GM12878 (cell line): ENCODE measurements around the gene HSD17B2. TPM values are rescaled to one million over a fixed set of nuclear protein-coding genes. Genes with fewer than 3 reads are reported as not detected.

ENCODE experiments used
- ATAC-seq: fragments of 200-7000 bp; cut with Tn5 transposase; 3 replicates; pipeline ENCODE4 v1.9.1; 2020; ENCODE audit warnings: mild to moderate bottlenecking, moderate library complexity
- BruUV-seq: library from RNA; stranded (reverse); fragments of 400-500 nt; replicated peaks from 2 replicates; lab custom pipeline; 2021; lab: Mats Ljungman, UMichigan
- CTCF ChIA-PET: fragments of 300-600 bp; sonication (Branson Sonifier 250); formaldehyde crosslinking; extraction: SDS; loops from one replicate; lab custom pipeline; 2021; ENCODE audit warnings: inconsistent platforms; lab: Yijun Ruan, JAX
- POLR2A ChIA-PET: fragments of 350-600 bp; formaldehyde crosslinking; extraction: SDS; loops from one replicate; lab custom pipeline; 2021; ENCODE audit warnings: inconsistent platforms; lab: Charles Lee
- RAD21 ChIA-PET: fragments of 300-600 bp; sonication (Branson Sonifier 250); formaldehyde crosslinking; loops from one replicate; lab custom pipeline; 2023; ENCODE audit warnings: antibody characterized with exemption; ENCODE audit not compliant: unreplicated experiment; lab: Charles Lee
- SMC1A ChIA-PET: fragments of 300-600 bp; sonication (Branson Sonifier 250); formaldehyde crosslinking; loops from one replicate; lab custom pipeline; 2023; ENCODE audit not compliant: unreplicated experiment, uncharacterized antibody; lab: Charles Lee
- DNase-seq: peaks from one replicate; pipeline ENCODE4 v3.0.0-alpha.2; 2011; ENCODE audit warnings: low read depth, low spot score
- FAIRE-seq: peaks from 3 replicates; lab custom pipeline; 2011; peaks lifted over from hg19 to GRCh38; lab: Jason Lieb, UNC
- H2AFZ ChIP-seq: 2 replicates; pipeline ENCODE4 v1.6.0; 2011; ENCODE audit warnings: low read depth, low read length, control low read depth; ENCODE audit not compliant: control insufficient read depth
- H3K27ac ChIP-seq: 2 replicates; pipeline ENCODE4 v1.5.1; 2011; ENCODE audit warnings: control low read depth; ENCODE audit not compliant: control insufficient read depth, insufficient read depth
- H3K27me3 ChIP-seq, 2 experiments: replicated peaks in 1 of 2; 2 replicates each; pipeline versions ENCODE4 v1.6.0 to v1.6.1; 2011; ENCODE audit warnings: low read length in 1 of 2; ENCODE audit not compliant: control insufficient read depth in 2 of 2, insufficient read depth in 2 of 2
- H3K36me3 ChIP-seq, 2 experiments: 2 replicates each; pipeline ENCODE4 v1.5.1; 2011; ENCODE audit warnings: low read length in 1 of 2; ENCODE audit not compliant: control insufficient read depth in 2 of 2, insufficient read depth in 2 of 2
- H3K4me1 ChIP-seq: 2 replicates; pipeline ENCODE4 v1.6.1; 2011; ENCODE audit warnings: mild to moderate bottlenecking, low read length, moderate library complexity, mixed read lengths; ENCODE audit not compliant: control insufficient read depth, insufficient read depth
- H3K4me2 ChIP-seq: 2 replicates; pipeline ENCODE4 v1.6.0; 2011; ENCODE audit warnings: control low read depth; ENCODE audit not compliant: control insufficient read depth, insufficient read depth
- H3K4me3 ChIP-seq: fragments of 200-600 bp; sonication (generic); 2 replicates; pipeline ENCODE4 v1.5.1; 2016
- H3K79me2 ChIP-seq: 2 replicates; pipeline ENCODE4 v1.6.0; 2011; ENCODE audit warnings: low read length; ENCODE audit not compliant: control insufficient read depth, insufficient read depth
- H3K9ac ChIP-seq: 2 replicates; pipeline ENCODE4 v1.8.0; 2011; ENCODE audit warnings: low read length, control low read depth, mixed read lengths; ENCODE audit not compliant: control insufficient read depth, insufficient read depth
- H3K9me3 ChIP-seq: replicated peaks from 3 replicates; pipeline ENCODE4 v1.5.1; 2011; ENCODE audit warnings: mild to moderate bottlenecking, low read length; ENCODE audit not compliant: control insufficient read depth, insufficient read depth
- H4K20me1 ChIP-seq: 2 replicates; pipeline ENCODE4 v1.6.0; 2011; ENCODE audit not compliant: control insufficient read depth, insufficient read depth
- CREM ChIP-seq: IDR thresholded peaks from 2 replicates; pipeline ENCODE4 v1.6.1; 2014; ENCODE audit warnings: antibody characterized with exemption, low read depth
- POLR2AphosphoS2 ChIP-seq: IDR thresholded peaks from 2 replicates; pipeline ENCODE4 v1.6.1; 2011; ENCODE audit warnings: low read depth, mild to moderate bottlenecking, low read length, improper control_type of control experiment, moderate library complexity
- ZNF622 ChIP-seq: fragments of 450-650 bp; IDR thresholded peaks from 2 replicates; pipeline ENCODE4 v1.6.1; 2017; ENCODE audit warnings: mild to moderate bottlenecking, inconsistent platforms
- WGBS: methylation state at CpG from one replicate; pipeline ENCODE4 v1.1.6; 2016; ENCODE audit warnings: low lambda C conversion rate; ENCODE audit not compliant: insufficient replicate concordance, insufficient coverage; ENCODE audit errors: missing lambda C conversion rate; 5-methylcytosine and 5-hydroxymethylcytosine counted together
- in situ Hi-C: fragments of 300-500 bp; cut with MboI; formaldehyde crosslinking; loops from 9 replicates; pipeline ENCODE4 v1.14.3; 2018; ENCODE audit warnings: mixed read lengths
- intact Hi-C: fragments of 100-400 bp; cut with micrococcal nuclease; formaldehyde crosslinking; loops from one replicate; pipeline ENCODE4 v1.14.2; 2022; ENCODE audit not compliant: unreplicated experiment
- polyA plus RNA-seq, 11 experiments: library from polyadenylated mRNA; depleted of rRNA in 4 of 11; unstranded in 6 of 11; stranded (reverse) in 5 of 11; fragments of >200 nt; fragmentation: Nextera tagmentation in 4 of 11; fragmentation: Illumina TruSeq in 1 of 11; extraction: Ambion mirVana in 4 of 11; extraction: Trizol in 1 of 11; gene quantifications; 1 replicate in 1 of 11; 2 replicates in 10 of 11; pipeline versions ENCODE4 v1.2.1 to v1.2.3, GENCODE V29; 2011 to 2016; ENCODE audit warnings: inconsistent platforms in 2 of 11, missing spikeins in 2 of 11, low read depth in 1 of 11
- total RNA-seq, 4 experiments: library from RNA; depleted of rRNA in 3 of 4; stranded (reverse); fragments of >200 nt in 3 of 4; fragmentation: Illumina TruSeq in 1 of 4; extraction: Trizol in 1 of 4; gene quantifications; 2 replicates each; pipeline versions ENCODE4 v1.2.1 to v1.2.3, GENCODE V29; 2013 to 2021
- TF ChIP-seq, protein P1 (sequence below): fragments of 150-350 bp; IDR thresholded peaks from 2 replicates; pipeline ENCODE4 v1.6.1; 2014; ENCODE audit warnings: mild to moderate bottlenecking, low read depth, low read length

HSD17B2 gene
- total and polyA plus RNA-seq, 10 of the 15 experiments (the other 5 are each of a cell fraction or from before 2014, with no cell fraction given) = not detected

GRCh38 chr16:82063456-82064082, 28.5 kb downstream of the HSD17B2 start (continued):
- TF ChIP-seq, protein P1, sequence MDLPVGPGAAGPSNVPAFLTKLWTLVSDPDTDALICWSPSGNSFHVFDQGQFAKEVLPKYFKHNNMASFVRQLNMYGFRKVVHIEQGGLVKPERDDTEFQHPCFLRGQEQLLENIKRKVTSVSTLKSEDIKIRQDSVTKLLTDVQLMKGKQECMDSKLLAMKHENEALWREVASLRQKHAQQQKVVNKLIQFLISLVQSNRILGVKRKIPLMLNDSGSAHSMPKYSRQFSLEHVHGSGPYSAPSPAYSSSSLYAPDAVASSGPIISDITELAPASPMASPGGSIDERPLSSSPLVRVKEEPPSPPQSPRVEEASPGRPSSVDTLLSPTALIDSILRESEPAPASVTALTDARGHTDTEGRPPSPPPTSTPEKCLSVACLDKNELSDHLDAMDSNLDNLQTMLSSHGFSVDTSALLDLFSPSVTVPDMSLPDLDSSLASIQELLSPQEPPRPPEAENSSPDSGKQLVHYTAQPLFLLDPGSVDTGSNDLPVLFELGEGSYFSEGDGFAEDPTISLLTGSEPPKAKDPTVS = no peak

DNA sequence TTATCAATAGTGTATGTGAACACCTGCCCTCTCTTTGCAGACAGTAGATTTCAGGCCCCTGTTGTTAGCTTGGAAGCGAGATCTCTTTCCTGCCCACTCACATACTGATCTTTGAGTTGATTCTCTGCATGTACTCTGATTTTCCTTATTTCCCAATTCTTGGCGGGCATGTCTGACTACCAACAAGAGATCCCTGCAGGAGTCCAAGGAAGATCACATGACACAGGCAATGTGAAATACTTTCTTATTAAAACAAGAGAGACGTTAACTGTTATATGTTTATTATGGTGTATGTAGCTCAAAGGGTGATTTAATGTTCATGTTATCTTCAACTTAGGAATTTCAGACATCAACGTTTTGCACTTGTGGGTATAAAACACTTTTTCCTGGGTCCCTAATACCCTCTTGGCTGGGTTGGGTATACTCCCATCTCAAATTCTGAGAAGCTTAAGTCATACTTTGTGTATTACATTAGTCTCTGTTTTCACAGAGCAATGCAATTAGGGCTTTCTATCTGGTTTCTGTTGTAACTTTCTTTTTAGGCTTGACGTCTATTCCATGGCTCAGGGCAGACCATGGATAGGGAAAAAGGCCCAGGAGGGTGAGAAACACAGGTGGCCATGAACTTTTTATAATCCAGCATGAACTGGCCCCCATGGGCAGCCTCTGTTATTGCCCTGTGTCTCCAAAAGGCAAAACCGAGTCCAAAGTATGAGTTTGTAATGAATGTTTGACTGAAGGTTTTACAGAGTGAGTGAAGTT, 32.2 kb downstream of the HSD17B2 start:
- ChIA-PET POLR2A (no interaction called here), CTCF (no interaction called here), RAD21 (no interaction called here), SMC1A (interaction anchor here (1.1 kb wide), 1 partner anchor 15 kb away, joined by 3 read pairs; no protein-coding TSS in a partner anchor)
- no peak for TF ChIP-seq POLR2AphosphoS2
- no peak for TF ChIP-seq ZNF622
- no peak for TF ChIP-seq CREM
- WGBS = 19% methylated on average over 6 of the region's 6 CpGs
- H4K20me1 ChIP-seq = no peaks in the 10 kb centered on the region
- no peaks in the 10 kb centered on the region for H3K79me2 ChIP-seq
- no peaks in the 10 kb centered on the region for H3K4me1 ChIP-seq
- H3K9ac ChIP-seq = no peak overlapping the region
- no peaks in the 10 kb centered on the region for H3K9me3 ChIP-seq
- H3K27me3 ChIP-seq = no peaks in the 10 kb centered on the region
- BruUV-seq = no TSS peak
- no peak overlapping the region for H2AFZ ChIP-seq
- no peak overlapping the region for H3K4me3 ChIP-seq
- H3K36me3 ChIP-seq = no peaks in the 10 kb centered on the region
- intact Hi-C loops = no loop called here
- no peak overlapping the region for H3K27ac ChIP-seq
- H3K4me2 ChIP-seq = no peak overlapping the region
- FAIRE-seq (no peak), DNase-seq (no peak), ATAC-seq (no peak)
- in situ Hi-C loops = no loop called here
